Activated T-cell treated with anti-CD3 and anti-CD28 coated beads for 1 hour (primary cell): ENCODE data around the gene AIG1.

Experiments
- DNase-seq: peaks from one replicate; pipeline ENCODE4 v3.0.0-alpha.2; 2020; ENCODE audit warnings: low read depth

AIG1 gene

GRCh38 chr6:143097224-143097795, 36.6 kb downstream of the AIG1 start:
- DNase-seq = no peak

GRCh38 chr6:143098054-143098671, 37.5 kb downstream of the AIG1 start:
- DNase-seq = no peak

- DNase-seq = no peak
These were observed 39.0 kb downstream of the AIG1 start for GRCh38 chr6:143099647-143100046.

DNA sequence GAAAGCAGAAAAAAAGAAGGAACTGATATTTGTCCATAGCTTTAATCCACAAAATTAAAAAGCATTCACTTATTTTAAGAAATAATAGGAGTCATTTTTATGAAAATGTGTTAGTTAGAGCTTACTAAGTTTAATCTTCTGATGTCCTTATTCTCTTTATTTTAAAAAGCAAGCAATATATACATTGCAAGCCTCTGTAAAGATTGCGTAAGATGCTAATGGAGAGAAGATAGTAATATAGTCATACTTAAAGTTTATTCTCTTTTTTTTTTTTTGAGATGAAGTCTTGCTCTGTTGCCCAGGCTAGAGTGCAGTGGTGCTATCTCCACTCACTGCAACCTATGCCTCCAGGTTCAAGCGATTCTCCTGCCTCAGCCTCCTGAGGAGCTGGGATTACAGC, 39.7 kb downstream of the AIG1 start:
- no peak for DNase-seq

DNA sequence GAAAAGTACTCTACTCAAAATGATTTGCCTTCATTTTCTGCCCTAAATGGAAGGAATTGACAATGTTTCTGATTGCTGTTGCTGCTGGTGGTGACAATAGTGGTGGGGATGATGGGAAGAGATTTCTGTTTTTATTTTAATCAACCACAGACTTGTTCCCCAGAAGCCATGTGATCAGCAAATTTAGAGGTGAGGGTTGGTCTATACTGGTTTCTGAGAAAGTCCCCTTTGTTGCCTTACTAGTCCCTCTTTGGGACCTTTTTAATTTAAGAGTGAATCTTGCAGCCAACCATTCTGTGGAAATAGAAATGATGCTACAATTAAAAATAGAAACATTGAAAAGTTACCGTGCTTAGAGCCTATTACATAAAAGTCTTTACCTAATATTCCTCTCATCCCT, 43.2 kb downstream of the AIG1 start:
- DNase-seq = no peak

DNA sequence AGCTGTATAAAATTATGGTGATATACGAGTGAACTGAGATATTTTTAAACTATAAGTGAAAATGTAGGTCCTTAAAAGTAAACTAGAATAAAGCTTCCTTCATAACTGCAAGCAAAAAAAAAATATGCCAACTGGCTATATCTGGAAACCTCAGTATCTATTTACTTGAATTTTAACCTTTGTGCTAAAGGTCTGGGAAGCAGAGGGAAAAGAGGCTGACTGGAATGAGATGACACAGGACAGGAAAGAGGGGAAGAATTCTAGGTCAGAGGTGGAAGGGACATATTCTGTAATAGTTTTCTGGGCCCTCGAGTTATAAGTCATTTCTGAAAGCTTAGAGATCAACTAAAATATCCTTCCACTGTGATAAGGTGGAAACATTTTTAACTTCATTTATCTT, 46.8 kb downstream of the AIG1 start:
- DNase-seq = no peak

DNA sequence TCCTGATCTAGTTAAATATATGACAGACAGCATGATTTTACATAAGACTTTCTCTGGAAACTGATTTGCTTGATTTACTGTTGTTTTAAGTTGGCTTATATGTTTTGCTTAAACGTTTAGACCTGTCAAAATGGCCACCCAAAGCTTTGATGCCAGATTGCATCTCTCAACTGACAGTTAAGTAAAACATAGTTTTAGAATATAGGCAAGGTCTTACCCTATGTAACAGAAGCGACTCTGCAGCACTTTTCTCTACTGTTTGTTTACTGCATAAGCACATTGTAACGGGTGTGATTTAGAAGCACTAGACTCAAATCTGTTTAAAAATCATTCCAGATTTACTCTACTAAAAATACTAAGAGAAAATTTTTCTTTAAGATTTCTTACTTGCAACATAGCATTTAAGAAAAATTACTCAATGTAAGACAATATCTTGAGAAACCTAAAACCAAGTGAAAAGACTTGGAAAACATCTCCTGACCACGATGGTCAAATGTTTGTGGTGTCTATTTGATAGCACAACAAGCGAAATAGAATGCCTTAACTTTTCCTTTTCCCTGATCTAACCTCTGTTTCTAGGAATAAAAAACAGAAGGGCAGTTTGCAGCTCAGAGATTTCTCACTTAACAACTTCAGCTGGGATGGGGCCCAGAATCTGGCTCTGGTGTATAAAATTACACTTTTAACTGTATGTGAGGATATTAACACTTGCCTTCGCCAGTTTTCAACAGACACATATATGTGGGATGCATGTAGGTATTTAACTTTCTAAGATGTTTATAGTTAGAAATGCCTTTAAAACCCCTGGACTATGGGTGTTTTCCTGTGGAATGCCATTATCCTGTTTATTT, 47.4 kb downstream of the AIG1 start:
- no peak for DNase-seq

DNA sequence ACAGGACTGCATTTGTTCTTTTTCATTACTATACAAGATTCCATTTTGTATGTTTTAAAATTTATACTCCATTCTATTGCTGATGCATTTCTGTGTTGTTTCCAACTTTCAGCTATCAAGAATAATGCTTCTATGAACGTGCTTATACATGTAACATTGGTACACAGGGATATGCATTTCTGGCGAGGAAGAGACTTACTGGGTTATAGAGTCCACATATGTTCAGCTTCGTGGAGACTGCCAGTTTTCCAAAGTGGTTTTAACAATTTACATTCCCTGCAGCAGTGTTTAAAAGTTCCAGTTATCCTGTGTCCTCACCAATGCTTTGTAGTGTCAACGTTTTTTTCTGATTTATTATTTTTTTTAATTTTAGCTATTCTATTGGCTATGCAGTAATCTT, 48.5 kb downstream of the AIG1 start:
- DNase-seq = no peak

DNA sequence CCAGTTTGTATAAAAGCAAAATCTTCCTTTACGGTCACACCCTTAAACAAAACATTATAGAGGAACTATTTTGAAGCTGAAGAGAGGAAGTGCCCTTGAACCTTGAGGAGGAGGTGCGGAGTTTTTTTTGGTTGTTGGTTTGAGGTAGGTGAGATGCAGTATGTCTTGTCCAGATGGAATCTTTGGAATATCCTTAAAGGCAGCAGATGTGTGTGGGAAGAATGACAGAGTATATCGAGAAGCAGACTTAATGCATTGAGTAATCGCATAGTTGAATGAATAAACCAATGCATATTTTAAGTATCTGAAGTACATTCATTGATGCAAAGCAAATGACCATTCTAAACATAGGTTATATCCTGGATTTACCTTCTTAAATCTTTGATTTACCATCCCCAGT, 49.9 kb downstream of the AIG1 start:
- DNase-seq = no peak

GRCh38 chr6:143110996-143111395, 50.3 kb downstream of the AIG1 start:
- no peak for DNase-seq

DNA sequence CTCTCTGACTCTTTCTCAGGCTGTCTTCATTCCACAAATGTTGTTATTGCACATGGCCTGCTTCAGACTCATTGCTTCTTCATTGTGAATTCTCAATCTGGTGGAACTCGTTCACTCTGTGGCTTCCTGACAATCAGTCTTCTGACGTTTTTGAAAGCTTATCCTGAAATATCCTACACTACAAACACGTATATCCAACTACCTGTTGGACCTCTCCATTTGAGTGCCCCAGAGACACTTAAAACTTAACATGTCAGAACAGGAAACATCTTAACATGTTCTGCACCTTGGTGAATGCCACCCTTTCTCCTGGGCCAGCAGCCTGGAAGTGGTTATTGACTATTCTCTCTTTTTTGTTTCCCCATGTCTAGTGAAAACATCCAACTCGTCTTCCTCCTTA, 50.8 kb downstream of the AIG1 start:
- DNase-seq = no peak

GRCh38 chr6:143112084-143112768, 51.5 kb downstream of the AIG1 start:
- DNase-seq = no peak

DNA sequence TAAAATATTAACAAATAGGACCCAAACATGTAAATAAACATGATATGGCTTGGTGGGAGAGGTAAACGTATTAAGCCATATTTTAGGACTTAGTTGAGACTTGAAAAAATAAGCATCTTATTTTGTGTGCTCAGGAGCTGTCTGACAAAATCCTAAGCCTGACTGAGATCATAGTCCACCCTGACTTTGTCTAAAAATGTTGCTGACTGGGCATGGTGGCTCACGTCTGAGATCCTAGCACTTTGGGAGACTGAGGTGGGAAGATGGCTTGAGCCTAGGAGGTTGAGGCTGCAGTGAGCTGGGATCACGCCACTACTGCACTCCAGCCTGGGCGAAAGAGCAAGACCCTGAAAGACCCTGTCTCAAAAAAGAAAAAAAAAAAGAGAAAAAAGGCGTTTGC, 52.1 kb downstream of the AIG1 start:
- DNase-seq = no peak

DNA sequence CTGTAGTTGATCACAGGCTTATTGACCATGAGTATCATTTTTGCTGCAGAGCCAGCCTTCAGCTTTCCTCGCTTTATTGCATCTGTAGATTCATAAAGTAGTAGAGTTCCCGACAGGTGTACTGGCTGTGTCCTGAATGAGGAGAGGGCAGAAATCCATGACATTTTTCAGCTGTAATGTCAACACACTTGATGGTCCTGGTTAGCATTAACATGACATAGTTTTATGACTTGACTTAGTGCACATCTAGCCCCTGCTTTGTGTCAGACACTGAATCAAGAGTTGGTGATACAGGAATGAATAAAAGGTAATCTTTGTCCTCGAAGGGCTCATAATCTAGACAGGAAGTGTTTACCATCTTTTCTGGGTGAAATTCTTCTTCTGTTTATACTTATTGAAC, 55.0 kb downstream of the AIG1 start:
- DNase-seq = no peak

DNA sequence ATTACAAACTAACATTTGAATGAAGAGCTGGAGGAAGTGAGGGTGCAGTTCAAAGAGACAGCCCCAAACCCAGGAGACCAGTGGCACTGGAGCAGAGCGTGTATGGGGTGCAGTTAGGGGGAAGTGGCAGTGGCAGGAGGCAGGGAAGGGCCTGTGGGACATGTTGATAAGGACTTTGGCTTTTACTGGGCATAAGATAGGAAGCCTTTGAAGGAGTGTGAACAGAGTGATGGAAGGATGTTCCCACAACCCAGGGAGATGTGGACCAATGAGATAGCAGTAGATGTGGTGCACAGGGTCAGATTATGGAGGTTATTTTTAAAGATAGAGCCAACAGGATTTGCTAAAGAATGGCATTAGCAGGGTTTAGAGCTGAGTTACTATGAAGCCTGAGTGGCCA, 56.4 kb downstream of the AIG1 start:
- no peak for DNase-seq

DNA sequence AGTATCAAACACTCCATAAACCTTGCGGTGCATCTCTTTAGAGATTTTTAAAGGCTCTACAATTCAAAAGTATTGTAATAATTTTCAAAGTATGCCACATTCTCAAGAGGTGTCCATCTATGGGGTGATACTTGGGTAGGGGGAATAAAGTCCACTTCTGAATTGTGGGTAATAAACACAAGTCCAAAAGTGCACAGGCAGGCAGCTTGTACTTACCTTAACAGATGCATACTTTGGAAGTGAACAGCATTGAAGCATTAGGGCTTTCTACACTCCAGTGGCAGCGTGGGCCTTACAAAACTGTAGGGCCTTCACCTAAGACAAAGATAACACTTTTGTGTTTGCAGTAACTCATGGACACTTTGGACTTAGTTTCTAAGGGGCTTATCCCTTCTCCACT, 58.6 kb downstream of the AIG1 start:
- DNase-seq = no peak

- no peak for DNase-seq
These were observed 62.4 kb downstream of the AIG1 start for GRCh38 chr6:143123081-143123480.

- no peak for DNase-seq
These were observed 63.3 kb downstream of the AIG1 start for GRCh38 chr6:143123941-143124340.

DNA sequence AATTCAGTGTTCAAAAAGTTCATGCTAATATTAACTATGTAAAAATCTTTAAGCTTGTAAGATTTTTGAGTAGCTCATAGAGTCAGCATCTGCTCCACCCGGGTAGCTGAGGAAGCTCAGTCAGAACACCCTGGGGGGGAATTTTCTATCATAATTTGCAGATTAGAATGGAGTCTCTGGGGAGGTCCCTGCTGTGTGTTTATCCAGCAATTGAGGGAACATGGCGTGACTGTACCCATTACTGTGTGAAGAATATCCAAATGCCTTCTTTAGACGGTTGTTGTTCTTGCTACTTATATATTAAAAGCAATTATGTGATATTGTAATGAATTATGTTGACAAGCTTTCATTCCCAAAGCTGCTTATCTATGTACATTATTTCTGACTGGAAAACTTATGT, 64.8 kb downstream of the AIG1 start:
- no peak for DNase-seq

DNA sequence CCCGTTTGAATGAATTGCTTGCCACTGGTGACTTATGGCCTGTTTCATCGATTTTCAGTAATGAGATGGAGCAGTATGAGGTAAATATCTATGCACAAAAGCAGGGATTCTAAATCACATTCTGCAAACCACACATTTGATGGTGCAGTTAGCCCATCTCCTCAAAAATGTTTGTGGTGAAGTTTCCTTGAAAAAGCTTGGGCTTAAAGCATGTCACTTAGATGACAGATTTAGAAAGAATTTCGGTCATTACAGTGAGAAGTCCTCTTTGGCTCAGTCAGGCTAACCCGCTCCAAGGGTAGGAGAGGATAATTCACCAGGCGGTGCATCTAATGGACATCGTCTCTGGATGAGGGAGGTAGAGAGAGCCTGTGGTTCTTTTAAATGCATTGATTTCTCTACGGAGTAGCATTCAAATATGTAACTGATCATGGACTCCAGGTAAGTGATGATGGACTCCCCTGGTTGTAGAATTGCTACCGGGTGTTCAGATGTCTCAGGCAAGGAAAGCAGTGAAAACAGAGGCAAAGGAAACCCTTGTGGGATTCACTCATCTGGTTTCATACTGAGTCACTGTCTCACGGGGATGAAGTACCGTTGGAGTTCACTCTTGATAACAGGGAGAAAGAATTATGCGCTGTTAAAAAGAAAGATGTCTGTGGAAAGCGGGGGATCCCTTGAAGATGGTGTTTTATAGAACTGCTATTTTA, 65.3 kb downstream of the AIG1 start:
- no peak for DNase-seq

- DNase-seq = no peak
These were observed 65.9 kb downstream of the AIG1 start for GRCh38 chr6:143126574-143126941.

GRCh38 chr6:143127941-143128680, 67.4 kb downstream of the AIG1 start:
- no peak for DNase-seq
